Measurements from ENCODE around the gene TMEM190. TPM values are rescaled to one million over a fixed set of nuclear protein-coding genes. Genes with fewer than 3 reads are reported as not detected.

TMEM190 gene
- total RNA-seq, 1 donor from 2014 or later: not detected

GRCh38 chr19:55339105-55339888 lies 37.3 kb upstream of the TMEM190 start, which contains the start of gene KMT5C:
Gene KMT5C (plus strand): TSS chr19:55339876. CDS start chr19:55341937, 2,061 bp downstream.
- no peak for TF ChIP-seq CTCF (IDR thresholded peaks at IDR 0.05)
- Mint-ChIP-seq H3K36me3 (ENCODE audit: low read depth) (peaks cover 6% of the 10 kb centered on the region), H3K4me3 (peak within 1 kb of the TSS; percentile 95), H3K27me3 (peaks cover 7% of the 10 kb centered on the region), H3K27ac (peak within 1 kb of the TSS; percentile 90), H3K9me3 (no peaks in the 10 kb centered on the region), H3K4me1 (peaks cover 31% of the 10 kb centered on the region)
- ChIA-PET POLR2A (interaction anchor here (0.6 to 2.4 kb wide), 25 partner anchors 14 to 890 kb away, joined by 3 to 42 read pairs (median 5); partner anchors contain the start of genes FIZ1, HSPBP1, ISOC2 and LENG8), CTCF (interaction anchor here (0.7 to 1.5 kb wide), 6 partner anchors 37 to 198 kb away, joined by 3 to 11 read pairs (median 6); partner anchors contain the start of genes PPP6R1 and TMEM238)
- peak; percentile 99 for DNase-seq
- intact Hi-C loops (cut with micrococcal nuclease): loop anchor here (1.0 to 2.0 kb wide), 12 partner anchors 15 to 315 kb away; partner anchors contain the start of genes COX6B2, FIZ1, HSPBP1 and ISOC2
- ATAC-seq (ENCODE audit: low read depth): peak; percentile 81

GRCh38 chr19:55339889-55340783 lies 36.5 kb upstream of the TMEM190 start:
- Mint-ChIP-seq H3K27ac (peak overlapping the region; percentile 90), H3K9me3 (no peaks in the 10 kb centered on the region), H3K4me3 (peak overlapping the region; percentile 95), H3K36me3 (ENCODE audit: low read depth) (peaks cover 6% of the 10 kb centered on the region), H3K4me1 (peaks cover 31% of the 10 kb centered on the region), H3K27me3 (peaks cover 6% of the 10 kb centered on the region)
- DNase-seq (no peak), ATAC-seq (ENCODE audit: low read depth) (no peak)
- no peak for TF ChIP-seq CTCF (IDR thresholded peaks at IDR 0.05)
- intact Hi-C loops (cut with micrococcal nuclease): loop anchor here (1.0 to 2.0 kb wide), 12 partner anchors 14 to 314 kb away; partner anchors contain the start of genes COX6B2, FIZ1, HSPBP1 and ISOC2
- ChIA-PET CTCF (interaction anchor here (0.7 to 1.5 kb wide), 6 partner anchors 38 to 199 kb away, joined by 3 to 11 read pairs (median 6); partner anchors contain the start of genes PPP6R1 and TMEM238), POLR2A (interaction anchor here (0.6 to 2.4 kb wide), 20 partner anchors 32 to 891 kb away, joined by 3 to 42 read pairs (median 6); partner anchors contain the start of genes FIZ1, HSPBP1, ISOC2 and LENG8)

GRCh38 chr19:55340784-55341147 lies 35.9 kb upstream of the TMEM190 start:
- intact Hi-C loops (cut with micrococcal nuclease): no loop called here
- Mint-ChIP-seq H3K4me3 (peak overlapping the region; percentile 83), H3K27ac (no peak overlapping the region), H3K36me3 (ENCODE audit: low read depth) (peaks cover 6% of the 10 kb centered on the region), H3K27me3 (peaks cover 5% of the 10 kb centered on the region), H3K9me3 (no peaks in the 10 kb centered on the region), H3K4me1 (peaks cover 31% of the 10 kb centered on the region)
- ATAC-seq (ENCODE audit: low read depth): no peak
- ChIA-PET CTCF (no interaction called here), POLR2A (interaction anchor here (1.5 kb wide), 1 partner anchor 43 kb away, joined by 6 read pairs; the partner anchor contains the start of gene TMEM238)
- no peak for TF ChIP-seq CTCF (IDR thresholded peaks at IDR 0.05)
- DNase-seq: no peak

- ATAC-seq (ENCODE audit: low read depth) (no peak), DNase-seq (no peak)
- Mint-ChIP-seq H3K27ac (no peak overlapping the region), H3K4me3 (peak overlapping the region; percentile 83), H3K36me3 (ENCODE audit: low read depth) (peaks cover 6% of the 10 kb centered on the region), H3K4me1 (peaks cover 31% of the 10 kb centered on the region), H3K27me3 (peaks cover 5% of the 10 kb centered on the region), H3K9me3 (no peaks in the 10 kb centered on the region)
- ChIA-PET POLR2A (interaction anchor here (1.5 kb wide), 1 partner anchor 43 kb away, joined by 6 read pairs; the partner anchor contains the start of gene TMEM238), CTCF (no interaction called here)
- intact Hi-C loops (cut with micrococcal nuclease): no loop called here
- no peak for TF ChIP-seq CTCF (IDR thresholded peaks at IDR 0.05)
Measured at GRCh38 chr19:55341171-55341588, 35.4 kb upstream of the TMEM190 start.

Data from activated B cell treated with CpG ODN at 0.5 μM for 24 hours (primary cell).